Measurements from ENCODE around the gene ETNK2.

DNA sequence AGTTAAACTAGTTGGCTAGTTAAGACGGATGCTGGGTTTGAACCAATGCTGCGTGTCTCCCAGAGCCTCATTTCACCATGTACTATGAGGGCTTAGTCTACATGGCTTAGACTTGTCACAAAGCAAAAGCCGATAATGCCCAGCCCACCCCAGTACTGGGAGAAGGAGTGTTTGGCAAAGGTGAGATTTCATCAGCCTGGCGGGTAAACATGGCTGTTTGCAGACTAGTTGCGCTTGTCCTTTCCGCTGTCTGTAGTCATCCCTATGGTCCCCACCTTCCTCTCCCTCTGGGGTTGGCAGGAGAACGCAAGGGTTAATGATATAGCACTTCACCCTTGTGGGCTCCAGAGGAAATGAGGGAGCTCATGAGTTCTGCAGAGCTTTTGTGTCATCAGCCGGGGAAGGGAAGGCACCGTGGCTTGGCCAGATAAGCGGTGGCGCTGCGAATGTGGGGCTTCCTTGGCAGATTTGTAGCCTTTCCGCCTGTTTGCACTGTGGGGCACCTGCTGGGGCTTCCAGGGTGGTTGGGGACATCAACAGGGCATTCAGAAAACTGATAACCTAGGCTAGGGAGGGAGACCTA is 49.7 kb downstream of the ETNK2 start:
- TF ChIP-seq POLR2AphosphoS5 (IDR thresholded peaks at IDR 0.05), result no peak
- no peak for TF ChIP-seq EP300 (IDR thresholded peaks at IDR 0.05)
- TF ChIP-seq, protein P1, sequence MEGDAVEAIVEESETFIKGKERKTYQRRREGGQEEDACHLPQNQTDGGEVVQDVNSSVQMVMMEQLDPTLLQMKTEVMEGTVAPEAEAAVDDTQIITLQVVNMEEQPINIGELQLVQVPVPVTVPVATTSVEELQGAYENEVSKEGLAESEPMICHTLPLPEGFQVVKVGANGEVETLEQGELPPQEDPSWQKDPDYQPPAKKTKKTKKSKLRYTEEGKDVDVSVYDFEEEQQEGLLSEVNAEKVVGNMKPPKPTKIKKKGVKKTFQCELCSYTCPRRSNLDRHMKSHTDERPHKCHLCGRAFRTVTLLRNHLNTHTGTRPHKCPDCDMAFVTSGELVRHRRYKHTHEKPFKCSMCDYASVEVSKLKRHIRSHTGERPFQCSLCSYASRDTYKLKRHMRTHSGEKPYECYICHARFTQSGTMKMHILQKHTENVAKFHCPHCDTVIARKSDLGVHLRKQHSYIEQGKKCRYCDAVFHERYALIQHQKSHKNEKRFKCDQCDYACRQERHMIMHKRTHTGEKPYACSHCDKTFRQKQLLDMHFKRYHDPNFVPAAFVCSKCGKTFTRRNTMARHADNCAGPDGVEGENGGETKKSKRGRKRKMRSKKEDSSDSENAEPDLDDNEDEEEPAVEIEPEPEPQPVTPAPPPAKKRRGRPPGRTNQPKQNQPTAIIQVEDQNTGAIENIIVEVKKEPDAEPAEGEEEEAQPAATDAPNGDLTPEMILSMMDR (IDR thresholded peaks at IDR 0.05), result no peak
